HG02938 (cell line): ENCODE measurements around the gene ZNF407.

ENCODE experiments used
- ATAC-seq: cut with Tn5 transposase; IDR thresholded peaks from one replicate; pipeline ENCODE4 v1.9.1; 2021; ENCODE audit warnings: mild to moderate bottlenecking, moderate library complexity; ENCODE audit not compliant: unreplicated experiment

ZNF407 gene

GRCh38 chr18:75035928-75036327 is 438.3 kb downstream of the ZNF407 start:
- no peak for ATAC-seq

GRCh38 chr18:75036917-75037688 is 439.4 kb downstream of the ZNF407 start:
- ATAC-seq = no peak

- no peak for ATAC-seq
Measured at GRCh38 chr18:75037689-75037955, 440.0 kb downstream of the ZNF407 start.

GRCh38 chr18:75041586-75041985 is 443.9 kb downstream of the ZNF407 start:
- no peak for ATAC-seq

- no peak for ATAC-seq
Measured at GRCh38 chr18:75043478-75043877, 445.8 kb downstream of the ZNF407 start.

- ATAC-seq = no peak
Measured at GRCh38 chr18:75044296-75044695, 446.6 kb downstream of the ZNF407 start.

- ATAC-seq = no peak
Measured at GRCh38 chr18:75044791-75045190, 447.1 kb downstream of the ZNF407 start.

- ATAC-seq = no peak
Measured at GRCh38 chr18:75045272-75045671, 447.6 kb downstream of the ZNF407 start.

- no peak for ATAC-seq
Measured at GRCh38 chr18:75047240-75047961, 449.7 kb downstream of the ZNF407 start.

- no peak for ATAC-seq
Measured at GRCh38 chr18:75048776-75049454, 451.2 kb downstream of the ZNF407 start.

GRCh38 chr18:75049455-75049789 is 451.8 kb downstream of the ZNF407 start:
- no peak for ATAC-seq

GRCh38 chr18:75051757-75052156 is 454.1 kb downstream of the ZNF407 start:
- ATAC-seq = no peak

GRCh38 chr18:75052475-75052874 is 454.8 kb downstream of the ZNF407 start:
- ATAC-seq = no peak

GRCh38 chr18:75053028-75053629 is 455.5 kb downstream of the ZNF407 start:
- no peak for ATAC-seq

- ATAC-seq = no peak
Measured at GRCh38 chr18:75054046-75054445, 456.4 kb downstream of the ZNF407 start.

- no peak for ATAC-seq
Measured at GRCh38 chr18:75054611-75055010, 456.9 kb downstream of the ZNF407 start.

GRCh38 chr18:75057169-75057960 is 459.7 kb downstream of the ZNF407 start:
- no peak for ATAC-seq

- ATAC-seq = no peak
Measured at GRCh38 chr18:75060185-75060584, 462.5 kb downstream of the ZNF407 start.

- ATAC-seq = no peak
Measured at GRCh38 chr18:75062297-75062886, 464.7 kb downstream of the ZNF407 start.

- ATAC-seq = no peak
Measured at GRCh38 chr18:75063196-75063595, 465.5 kb downstream of the ZNF407 start.
